ENCODE data around the gene NUPR1.
"Not testable (repeated sequence)": the region's sequence is repeated elsewhere in the genome, so short reads cannot be mapped to it uniquely, and the experiment has no call there.

Gene NUPR1

GRCh38 chr16:28538733-28539596 is at the start of gene NUPR1:
Gene NUPR1, minus strand, starts transcription at chr16:28538974. Its CDS starts 67 bp downstream, at chr16:28538907.
- no peak for DNase-seq

GRCh38 chr16:28587386-28587785 is 48.6 kb upstream of the NUPR1 start:
- no peak for DNase-seq

- DNase-seq = no peak
Measured at GRCh38 chr16:28586466-28586865, 47.7 kb upstream of the NUPR1 start.

- DNase-seq = no peak
Measured at GRCh38 chr16:28585674-28586073, 46.9 kb upstream of the NUPR1 start.

- no peak for DNase-seq
Measured at GRCh38 chr16:28580726-28581315, 42.0 kb upstream of the NUPR1 start.

GRCh38 chr16:28575446-28576109 is 36.8 kb upstream of the NUPR1 start:
- no peak for DNase-seq

GRCh38 chr16:28574925-28575324 is 36.2 kb upstream of the NUPR1 start:
- DNase-seq = no peak

GRCh38 chr16:28573738-28574718 is 35.3 kb upstream of the NUPR1 start:
- DNase-seq = no peak

GRCh38 chr16:28572696-28573510 is 34.1 kb upstream of the NUPR1 start:
- no peak for DNase-seq

- DNase-seq = no peak
Measured at GRCh38 chr16:28569968-28570752, 31.4 kb upstream of the NUPR1 start.

- no peak for DNase-seq
Measured at GRCh38 chr16:28569021-28569420, 30.2 kb upstream of the NUPR1 start.

- DNase-seq = no peak
Measured at GRCh38 chr16:28567292-28567691, 28.5 kb upstream of the NUPR1 start.

- not testable (repeated sequence) for DNase-seq
Measured at GRCh38 chr16:28566233-28566925, 27.6 kb upstream of the NUPR1 start.

GRCh38 chr16:28563218-28563617 is 24.4 kb upstream of the NUPR1 start:
- no peak for DNase-seq

GRCh38 chr16:28562199-28562598 is 23.4 kb upstream of the NUPR1 start:
- DNase-seq = no peak

- no peak for DNase-seq
Measured at GRCh38 chr16:28561557-28562187, 22.9 kb upstream of the NUPR1 start.

- DNase-seq = no peak
Measured at GRCh38 chr16:28558456-28558855, 19.7 kb upstream of the NUPR1 start.

GRCh38 chr16:28556914-28557320 is 18.1 kb upstream of the NUPR1 start:
- DNase-seq = no peak

GRCh38 chr16:28555561-28555960 is 16.8 kb upstream of the NUPR1 start:
- no peak for DNase-seq

All from COR-L47 (cell line).